NCI-H2227 treated with DMSO at 0.1 percent for 48 hours (cell line): ENCODE measurements around the gene BCL11A.

Source experiments
- DNase-seq: peaks from one replicate; lab custom pipeline; 2025; lab: John Stamatoyannopoulos, UW

BCL11A gene

GRCh38 chr2:60405271-60405919 is 148.1 kb downstream of the BCL11A start:
- DNase-seq = no peak
